ENCODE results near the gene DYNC2H1. TPM values are rescaled to one million over a fixed set of nuclear protein-coding genes. Genes with fewer than 3 reads are reported as not detected.

The DYNC2H1 gene
- total RNA-seq, 1 donor from 2014 or later = 2.0 TPM

DNA sequence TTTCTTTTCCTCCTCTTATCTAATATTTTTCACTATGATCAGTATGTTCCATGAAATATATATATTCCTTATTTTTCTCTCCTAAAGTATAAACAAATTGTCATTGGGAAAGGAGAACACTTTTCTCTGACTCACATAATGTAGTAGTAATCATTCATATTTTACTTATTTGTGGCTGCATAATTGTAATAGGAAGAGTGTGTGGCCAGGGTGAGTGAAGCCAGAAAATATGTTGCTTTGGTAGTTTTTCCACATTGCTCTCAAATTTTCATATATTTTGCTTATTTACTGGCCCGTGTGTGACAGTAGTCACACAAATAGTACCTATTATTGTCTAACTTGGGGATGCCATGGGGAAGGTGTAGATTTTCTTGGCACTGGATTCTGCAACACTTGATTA is 172.1 kb downstream of the DYNC2H1 start:
- no peak for DNase-seq (ENCODE audit: low read depth in 2 of 2)

DNA sequence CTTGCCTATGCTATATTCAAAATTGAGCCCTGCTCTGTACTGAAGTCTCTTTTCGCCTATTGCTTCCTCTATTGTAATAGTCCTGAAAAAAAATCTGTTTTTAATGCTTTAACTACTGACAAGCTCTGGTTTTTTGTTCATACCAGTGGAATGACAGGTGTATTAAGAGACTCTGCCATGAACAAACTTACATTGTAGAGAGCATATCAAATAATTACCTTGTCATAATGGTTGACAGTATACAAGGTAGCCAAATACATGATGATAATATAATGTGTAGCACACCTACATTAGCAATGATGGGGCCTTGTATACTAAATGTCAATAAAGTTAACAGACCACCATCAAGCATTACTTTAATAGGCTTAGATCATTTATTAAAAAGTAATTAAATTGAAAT is 175.0 kb downstream of the DYNC2H1 start:
- DNase-seq (ENCODE audit: low read depth in 2 of 2) = no peak

DNA sequence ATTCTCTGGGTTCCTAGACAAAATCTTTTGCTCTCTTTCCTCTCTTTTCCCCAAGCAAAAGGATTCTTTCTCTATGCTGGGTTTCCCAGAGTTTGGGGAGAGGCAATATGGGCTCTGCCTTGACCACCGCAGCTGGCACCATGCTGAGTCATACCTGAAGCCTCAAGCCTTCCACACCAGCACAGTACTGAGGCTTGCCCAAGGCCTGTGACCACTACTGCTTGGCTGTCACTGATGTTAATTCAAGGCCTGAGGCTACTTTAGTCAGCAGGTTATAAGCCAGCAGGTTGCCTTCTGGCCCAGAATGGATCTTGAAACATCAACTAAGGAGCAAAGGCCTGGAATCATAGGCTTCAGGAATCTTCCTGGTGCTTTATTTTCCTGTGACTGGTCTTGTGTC is 185.3 kb downstream of the DYNC2H1 start:
- no peak for DNase-seq (ENCODE audit: low read depth in 2 of 2)

DNA sequence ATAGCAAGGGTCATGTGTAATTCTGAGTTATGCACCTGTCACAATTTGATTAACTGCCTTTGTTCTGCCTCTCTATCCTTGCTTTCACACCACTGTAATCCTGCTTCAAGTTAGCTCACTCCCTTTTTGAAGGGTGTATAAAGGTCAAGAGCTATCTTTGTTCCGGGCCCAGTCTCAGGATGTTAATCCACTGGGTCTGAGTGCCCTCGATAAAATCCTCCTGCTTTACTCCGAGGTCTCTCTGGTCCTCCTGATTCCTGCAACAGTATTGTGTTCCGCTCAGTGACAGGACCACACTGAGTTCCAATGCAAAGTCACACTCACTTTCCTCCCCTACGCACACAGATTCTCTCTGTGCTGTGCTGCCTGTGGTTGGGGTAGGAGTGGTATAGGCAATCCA is 186.5 kb downstream of the DYNC2H1 start:
- peak; percentile 7 to 17 for DNase-seq (ENCODE audit: low read depth in 2 of 2)

DNA sequence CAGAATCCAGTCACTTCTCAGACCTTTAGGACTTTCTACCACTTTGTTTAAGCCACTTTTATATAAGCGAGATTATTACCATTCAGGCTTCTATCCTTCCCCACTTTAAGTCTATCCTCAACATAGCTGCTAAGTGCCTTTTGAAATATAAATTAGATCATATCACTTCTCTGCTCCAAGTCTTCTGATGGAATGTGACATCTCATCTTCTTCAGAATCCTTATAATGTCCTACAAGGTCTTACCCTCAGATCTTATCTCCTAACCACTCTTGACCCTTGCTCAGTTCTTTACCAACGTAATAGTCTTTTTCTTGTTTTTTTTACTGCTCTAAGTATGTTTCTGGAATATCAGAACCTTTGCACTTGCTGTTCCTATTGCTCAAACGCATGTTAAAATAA is 188.7 kb downstream of the DYNC2H1 start:
- DNase-seq (ENCODE audit: low read depth in 2 of 2) = no peak

DNA sequence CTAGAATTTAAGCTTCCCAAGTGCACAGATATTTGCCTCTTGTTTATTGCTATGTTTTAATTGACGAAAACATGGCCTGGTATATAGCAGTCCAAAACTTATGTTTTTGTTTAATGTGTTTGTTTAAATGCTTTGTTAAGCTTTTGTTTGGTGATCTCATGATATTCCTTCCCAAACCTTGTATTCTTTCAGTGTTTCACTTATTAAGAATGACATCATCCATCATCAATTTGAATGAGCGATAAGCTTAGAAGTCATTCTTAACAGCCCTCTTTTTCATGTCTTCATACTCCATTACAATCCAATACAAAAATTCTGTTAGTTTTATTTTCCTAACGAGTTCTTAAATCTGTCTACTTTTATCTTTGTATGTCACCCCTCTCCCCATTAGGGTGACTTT is 206.0 kb downstream of the DYNC2H1 start:
- no peak for DNase-seq (ENCODE audit: low read depth in 2 of 2)

DNA sequence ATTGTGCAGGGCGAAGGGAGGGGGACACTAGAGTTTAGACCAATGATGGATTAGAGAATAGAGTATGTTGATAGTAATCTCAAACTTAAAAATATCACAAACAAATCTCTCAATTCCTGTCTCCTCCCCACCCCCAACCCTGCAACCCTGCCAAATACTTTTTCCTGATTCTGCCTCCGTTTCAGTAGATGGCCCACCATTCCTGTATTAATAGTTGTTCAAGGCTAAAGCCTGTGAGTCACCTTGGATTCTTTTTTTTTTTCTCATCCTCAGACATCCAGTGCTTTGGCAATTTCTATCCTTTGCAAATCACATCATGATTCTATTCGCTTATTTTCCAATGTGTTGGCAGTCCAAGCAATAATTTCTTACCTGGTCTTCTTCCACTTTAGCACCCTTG is 207.9 kb downstream of the DYNC2H1 start:
- DNase-seq (ENCODE audit: low read depth in 2 of 2) = peak in 1 of 2 donors; percentile 42

DNA sequence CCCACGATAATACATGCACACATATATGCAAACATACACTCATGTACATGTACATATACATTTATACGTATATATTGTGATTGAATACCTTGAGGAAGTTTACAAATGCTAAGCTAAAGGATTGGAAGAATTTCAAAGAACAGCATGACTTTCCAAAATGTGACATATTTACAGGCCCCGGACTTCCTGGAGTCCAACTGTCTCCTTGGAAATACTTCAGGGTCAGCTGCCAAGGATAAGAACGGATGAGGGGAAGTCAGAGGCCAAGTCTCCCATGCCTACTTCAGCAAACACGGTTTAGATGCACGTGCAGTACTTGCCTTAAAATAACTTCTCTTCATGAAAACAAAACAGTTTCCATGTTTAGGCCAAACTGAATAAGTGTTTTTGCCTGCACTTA is 213.6 kb downstream of the DYNC2H1 start:
- DNase-seq (ENCODE audit: low read depth in 2 of 2) = peak in 1 of 2 donors; percentile 67

DNA sequence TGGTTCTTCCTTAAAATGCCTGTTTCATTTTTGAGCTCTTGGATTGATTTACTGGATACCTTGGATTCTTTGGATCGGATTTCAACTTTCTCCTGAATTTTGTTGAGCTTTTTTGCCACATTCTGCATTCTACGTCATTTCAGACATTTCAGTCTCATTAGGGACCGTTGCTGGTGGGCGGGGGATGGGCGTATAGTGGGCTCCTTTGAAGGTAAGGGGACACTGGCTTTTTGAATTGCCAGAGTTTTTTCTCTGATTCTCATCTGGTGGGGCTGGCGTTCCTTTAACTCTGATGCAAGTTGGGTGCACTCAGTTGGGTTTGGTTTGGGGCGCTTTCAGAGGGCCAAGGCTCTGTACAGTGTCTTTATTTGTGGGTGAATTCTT is 216.5 kb downstream of the DYNC2H1 start:
- no peak for DNase-seq (ENCODE audit: low read depth in 2 of 2)

DNA sequence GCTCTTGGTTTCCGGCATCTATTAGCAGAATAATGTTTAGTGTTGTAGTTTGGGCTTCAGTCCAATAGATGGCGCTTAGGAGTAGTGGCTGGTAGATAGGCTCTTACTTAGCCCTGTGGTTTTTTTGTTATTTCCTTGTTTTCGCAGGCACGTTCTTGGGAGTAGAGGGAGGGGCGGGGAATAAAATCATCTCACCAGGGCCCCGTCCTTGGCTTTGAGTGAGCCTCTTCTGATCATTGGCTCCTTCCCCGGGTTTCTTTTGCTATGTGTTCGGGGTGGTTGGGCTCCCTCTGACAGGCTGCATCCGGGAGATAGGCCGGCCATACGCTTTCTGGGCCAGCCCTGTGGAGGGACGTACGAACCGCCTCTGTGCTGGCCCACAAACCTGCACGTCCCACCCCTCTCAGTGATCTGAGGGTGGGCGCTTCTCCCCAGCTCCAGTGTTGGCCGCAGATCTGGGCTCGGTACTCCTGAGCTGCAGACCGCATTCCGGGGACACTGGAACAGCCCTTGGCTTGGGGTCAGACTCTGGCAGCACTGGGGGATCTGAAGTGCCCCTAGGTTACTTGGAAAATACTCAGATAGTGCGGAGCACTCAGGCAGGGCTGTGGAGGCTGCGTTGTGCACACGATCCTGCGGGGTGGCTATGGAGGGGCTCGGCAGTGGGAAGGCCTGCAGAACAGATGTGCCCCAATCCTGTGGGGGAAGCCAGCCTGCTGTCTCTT is 217.0 kb downstream of the DYNC2H1 start:
- peak; percentile 77 for DNase-seq (ENCODE audit: low read depth in 2 of 2)

DNA sequence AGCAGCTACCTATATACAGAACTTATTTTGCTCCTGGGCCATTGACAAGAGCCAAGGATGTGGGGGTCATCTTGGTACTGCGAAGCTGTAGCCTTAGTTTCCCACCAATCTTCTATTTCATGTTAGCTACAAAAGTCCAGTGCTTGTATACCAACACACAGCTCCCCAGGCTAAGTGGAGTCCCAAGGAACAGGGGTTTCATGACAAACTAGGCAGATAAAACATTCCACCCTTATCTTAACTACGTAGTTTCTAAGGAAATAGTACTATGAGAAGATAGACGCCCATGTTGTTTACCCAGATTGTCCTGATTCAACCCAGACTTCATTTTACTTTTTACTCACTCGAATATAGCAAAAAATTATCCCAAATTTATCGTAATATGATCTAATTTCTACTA is 218.5 kb downstream of the DYNC2H1 start:
- DNase-seq (ENCODE audit: low read depth in 2 of 2) = no peak

DNA sequence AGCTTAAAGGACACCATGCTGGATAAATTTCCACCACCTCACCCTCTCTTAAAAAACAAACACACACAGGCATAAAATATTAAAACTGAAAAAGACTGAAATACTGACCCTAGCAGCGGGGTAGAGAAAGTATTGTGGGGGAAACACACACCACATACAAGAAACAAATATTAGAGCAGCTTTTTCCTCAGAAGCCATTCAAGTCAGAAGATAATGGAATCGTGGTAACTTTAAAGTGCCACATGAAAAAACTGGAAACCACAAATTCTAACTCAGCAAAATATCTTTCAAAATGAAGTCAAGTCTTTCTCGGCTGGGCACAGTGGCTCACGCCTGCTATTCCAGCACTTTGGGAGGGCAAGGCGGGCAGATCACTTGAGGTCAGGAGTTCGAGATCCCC is 223.2 kb downstream of the DYNC2H1 start:
- DNase-seq (ENCODE audit: low read depth in 2 of 2) = no peak

DNA sequence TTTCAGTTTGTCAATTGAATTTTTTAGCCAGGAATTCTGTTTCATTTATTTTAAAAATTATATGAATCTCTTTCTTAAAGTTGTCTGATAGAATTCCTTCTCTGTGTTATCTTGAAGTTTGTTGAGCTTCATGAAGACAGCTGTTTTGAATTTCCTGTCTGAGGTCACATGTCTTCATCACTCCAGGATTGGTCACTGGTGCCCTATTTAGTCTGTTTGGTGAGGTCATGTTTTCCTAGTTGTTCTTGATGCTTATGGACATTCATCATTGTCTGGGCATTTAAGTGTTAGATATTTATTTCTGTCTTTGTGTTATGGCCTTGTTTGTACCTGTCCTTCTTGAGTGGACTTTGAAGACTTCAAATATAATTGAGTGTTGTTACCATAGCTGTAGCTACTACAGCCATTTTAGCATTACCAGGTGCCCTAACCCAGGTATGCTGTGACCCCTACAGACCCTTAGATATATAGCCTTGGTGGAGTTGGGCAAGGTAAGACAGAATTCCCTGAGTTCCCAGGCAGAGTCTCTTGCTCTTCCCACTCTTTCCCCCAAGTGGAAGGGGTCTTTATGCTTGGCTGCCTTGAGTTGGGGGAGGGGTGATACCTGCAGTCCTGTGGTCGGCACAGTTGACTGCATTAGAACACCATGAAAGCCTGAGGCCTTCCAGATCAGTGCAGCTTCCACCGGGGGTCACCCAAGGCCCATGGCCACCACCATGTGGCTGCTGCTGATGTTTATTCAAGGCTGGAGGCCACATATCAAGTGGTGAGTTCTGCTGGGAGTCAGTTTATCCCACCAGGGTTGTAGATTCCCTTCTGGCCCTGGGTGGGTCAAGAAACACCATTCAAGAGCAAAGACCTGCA is 229.6 kb downstream of the DYNC2H1 start:
- DNase-seq (ENCODE audit: low read depth in 2 of 2) = peak; percentile 26 to 63

DNA sequence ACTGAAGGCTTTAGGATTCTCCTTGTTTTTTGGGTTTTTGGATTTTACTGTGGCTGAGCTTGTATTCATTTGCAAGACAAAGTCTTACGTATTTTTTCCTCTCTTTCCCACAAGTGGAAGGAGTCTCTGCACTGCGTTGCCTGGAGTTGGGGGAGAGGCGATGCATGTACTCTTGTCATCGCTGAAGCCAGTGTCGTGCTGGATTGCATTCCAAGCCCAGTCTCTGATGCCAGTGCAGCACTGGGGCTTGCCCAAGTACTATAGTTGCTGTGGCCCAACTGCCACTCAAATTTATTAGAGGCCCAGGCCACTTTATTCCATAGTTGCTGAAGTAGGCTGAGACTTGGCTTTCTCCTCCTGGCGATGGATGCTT is 230.2 kb downstream of the DYNC2H1 start:
- no peak for DNase-seq (ENCODE audit: low read depth in 2 of 2)

DNA sequence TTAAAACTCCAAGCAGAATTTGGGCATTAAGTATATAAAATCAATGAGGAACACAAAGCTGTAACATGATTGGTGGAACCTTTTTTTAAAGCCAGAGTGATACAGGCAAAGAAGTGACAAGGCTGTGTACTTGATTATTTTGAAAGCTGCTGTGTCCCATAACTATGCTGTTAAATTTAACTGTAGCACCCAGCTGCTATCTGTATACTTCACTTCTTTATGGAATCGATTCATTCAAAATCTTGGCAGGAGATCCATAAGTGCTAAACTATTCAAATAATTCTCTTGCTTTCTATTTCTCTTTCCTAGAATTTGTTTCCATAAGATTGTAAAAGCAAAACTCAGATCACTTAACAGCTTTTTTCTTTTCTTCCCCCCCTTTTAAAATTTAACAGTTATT is 231.7 kb downstream of the DYNC2H1 start:
- no peak for DNase-seq (ENCODE audit: low read depth in 2 of 2)

DNA sequence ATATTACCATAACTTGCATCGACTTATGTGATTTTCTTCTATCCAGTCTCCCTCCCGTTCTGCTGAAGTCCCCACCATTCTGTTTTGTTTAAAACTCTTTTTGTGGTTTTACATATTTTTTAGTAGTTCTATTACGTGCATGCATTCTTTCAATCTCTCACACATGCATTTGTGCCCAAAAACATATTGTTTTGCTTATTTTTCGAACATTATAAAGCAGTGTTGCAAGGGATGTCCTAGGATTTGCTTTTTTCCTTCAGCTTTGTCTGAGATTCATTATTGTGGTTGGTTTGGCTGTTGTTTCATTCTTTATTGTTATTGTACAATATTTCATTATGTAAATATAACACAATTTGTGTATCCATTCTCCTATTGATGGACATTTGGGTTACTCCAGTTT is 235.7 kb downstream of the DYNC2H1 start:
- no peak for DNase-seq (ENCODE audit: low read depth in 2 of 2)

DNA sequence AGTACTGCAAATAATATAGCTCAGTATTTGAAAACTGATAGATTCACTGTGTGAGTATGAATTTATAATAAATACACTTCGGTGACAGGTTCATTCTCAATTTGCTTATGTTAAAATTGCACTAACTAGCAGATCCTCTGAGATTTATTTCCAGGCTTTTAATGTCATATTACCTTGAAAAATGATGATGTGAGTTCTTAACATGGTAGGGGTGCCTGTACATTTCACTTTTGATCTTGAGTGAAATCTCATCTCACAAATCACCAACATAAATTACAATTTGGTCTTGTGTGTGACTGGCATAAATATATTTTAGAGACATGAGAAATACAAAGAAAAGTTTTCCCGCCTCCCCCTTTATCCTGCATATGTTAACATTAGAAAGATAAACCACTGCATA is 240.4 kb downstream of the DYNC2H1 start:
- no peak for DNase-seq (ENCODE audit: low read depth in 2 of 2)

DNA sequence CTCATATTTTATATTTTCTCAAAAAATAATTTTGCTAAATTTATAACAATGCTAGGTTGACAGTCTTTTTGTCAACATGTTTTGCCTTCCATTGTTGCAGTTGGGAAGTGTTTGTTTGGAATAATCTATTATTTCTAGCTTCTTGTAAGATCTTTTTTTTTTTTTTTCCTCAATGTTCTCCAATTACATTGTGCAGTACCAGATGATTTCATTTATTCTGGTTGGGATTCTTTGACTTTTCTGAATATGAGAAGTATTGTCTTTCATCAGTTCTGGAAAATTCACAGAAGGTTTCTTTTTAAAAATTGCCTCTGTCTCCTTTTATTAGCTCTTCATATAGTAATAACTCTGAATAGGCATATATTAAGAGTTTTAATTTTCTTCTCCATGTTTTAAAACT is 245.4 kb downstream of the DYNC2H1 start:
- no peak for DNase-seq (ENCODE audit: low read depth in 2 of 2)

DNA sequence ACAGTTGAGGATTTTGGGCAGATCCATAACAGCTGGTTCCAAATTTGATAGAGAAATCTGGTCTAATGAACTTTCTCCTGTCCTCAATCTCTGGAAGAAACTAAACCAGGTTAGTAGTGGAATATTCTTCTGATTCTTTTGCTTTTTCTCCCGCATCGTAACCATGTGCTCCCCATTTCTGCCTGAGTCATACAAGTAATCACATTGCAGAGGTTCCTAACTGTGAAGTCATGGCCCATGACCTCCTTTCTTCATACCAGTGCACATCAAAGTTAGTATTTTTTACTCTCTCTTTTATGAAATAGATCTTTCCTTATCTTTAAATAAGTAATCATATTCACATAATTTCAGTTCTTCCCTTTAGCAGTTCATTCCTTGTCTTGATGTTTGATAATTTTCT is 249.0 kb downstream of the DYNC2H1 start:
- DNase-seq (ENCODE audit: low read depth in 2 of 2) = no peak

DNA sequence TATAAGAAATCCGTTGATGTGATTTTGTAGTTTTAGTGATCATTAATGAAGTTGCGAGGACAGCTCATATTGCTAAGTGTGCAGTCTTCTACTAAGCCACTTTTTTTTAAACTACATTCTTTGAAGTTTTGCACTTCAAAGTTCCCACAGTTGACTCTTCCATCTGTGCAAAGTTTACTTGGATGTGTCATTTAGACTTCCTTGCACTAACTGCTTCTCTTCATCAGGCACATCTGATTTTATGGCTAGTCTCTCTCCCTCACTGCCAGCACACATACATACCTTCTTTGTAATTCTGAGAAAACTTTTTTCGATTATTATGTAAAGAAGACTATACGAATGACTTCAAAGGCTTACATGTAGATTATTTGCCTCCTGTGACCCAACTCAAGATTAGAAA is 250.0 kb downstream of the DYNC2H1 start:
- no peak for DNase-seq (ENCODE audit: low read depth in 2 of 2)

DNA sequence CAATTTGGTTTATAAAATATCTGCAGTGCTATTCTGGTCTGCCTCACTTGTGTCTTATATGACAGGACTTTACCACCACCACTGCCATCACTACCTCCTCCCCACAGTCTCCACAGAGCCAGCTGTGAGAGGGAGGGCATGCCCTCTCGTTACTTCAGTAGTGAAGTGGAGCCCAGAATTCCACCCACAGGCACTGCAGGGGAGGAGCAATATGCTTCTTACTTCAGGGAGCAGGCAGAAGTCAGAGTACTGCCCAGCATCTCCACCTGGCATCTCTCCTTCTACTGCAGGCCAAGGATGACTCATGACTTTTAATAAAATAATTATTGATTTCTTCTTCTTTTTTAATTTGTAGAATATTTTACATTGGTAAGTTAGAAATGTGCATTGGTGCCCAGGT is 255.5 kb downstream of the DYNC2H1 start:
- DNase-seq (ENCODE audit: low read depth in 2 of 2) = no peak

DNA sequence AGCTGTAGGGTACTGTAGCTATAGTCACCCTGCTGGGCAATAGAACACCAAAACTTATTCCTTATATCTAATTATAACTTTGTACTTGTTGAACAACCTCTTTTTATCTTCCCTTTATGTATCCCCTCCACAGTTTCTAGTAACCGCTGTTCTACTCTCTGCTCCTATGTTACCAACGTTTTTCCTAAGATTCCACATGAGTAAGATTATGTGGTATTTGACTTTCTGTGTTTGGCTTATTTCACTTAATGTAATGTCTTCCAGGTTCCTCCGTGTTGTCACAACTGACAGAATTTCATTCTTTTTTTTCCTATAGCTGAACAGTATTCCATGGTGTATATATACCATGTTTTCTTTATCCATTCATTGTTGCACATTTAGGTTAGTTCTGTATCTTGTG is 258.4 kb downstream of the DYNC2H1 start:
- DNase-seq (ENCODE audit: low read depth in 2 of 2) = no peak

DNA sequence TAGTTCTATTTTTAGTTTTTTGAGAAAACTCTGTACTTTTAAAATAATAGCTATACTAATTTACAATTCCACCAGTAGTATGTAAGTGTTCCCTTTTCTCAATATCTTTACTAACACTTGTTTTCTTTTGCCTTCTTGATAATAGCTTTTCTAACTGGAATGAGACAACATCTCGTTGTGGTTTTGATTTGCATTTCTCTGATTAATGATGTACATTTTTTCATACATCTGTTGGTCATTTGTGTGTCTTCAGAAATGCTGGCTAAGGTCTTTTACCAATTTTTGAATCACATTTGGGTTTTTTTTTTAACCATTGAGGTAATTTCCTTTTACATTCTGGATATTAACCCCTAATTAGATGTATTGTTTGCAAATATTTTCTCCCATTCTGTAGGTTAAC is 258.9 kb downstream of the DYNC2H1 start:
- DNase-seq (ENCODE audit: low read depth in 2 of 2) = no peak
